H9 (cell line): ENCODE data around the gene FCHO1. TPM values are rescaled to one million over a fixed set of nuclear protein-coding genes. Genes with fewer than 3 reads are reported as not detected.

Experiments
- DNase-seq: peaks from one replicate; pipeline ENCODE4 v3.0.0-alpha.2; 2017
- H2AFZ ChIP-seq: one replicate; pipeline ENCODE4 v1.6.1; 2013; ENCODE audit warnings: mild to moderate bottlenecking, low read length, control low read depth, moderate library complexity
- H2AK5ac ChIP-seq: 2 replicates; pipeline ENCODE4 v1.6.1; 2013; ENCODE audit warnings: low read length, control low read depth, mixed read lengths; ENCODE audit not compliant: insufficient read length
- H2BK120ac ChIP-seq: one replicate; pipeline ENCODE4 v1.6.1; 2013; ENCODE audit warnings: low read depth, mild to moderate bottlenecking, low read length, control low read depth, inconsistent platforms; ENCODE audit not compliant: poor library complexity, severe bottlenecking
- H2BK12ac ChIP-seq: 2 replicates; pipeline ENCODE4 v1.6.1; 2013; ENCODE audit warnings: low read length, control low read depth, mixed read lengths, low read depth; ENCODE audit not compliant: insufficient read length
- H2BK15ac ChIP-seq: 2 replicates; pipeline ENCODE4 v1.6.1; 2013; ENCODE audit warnings: low read depth, low read length, control low read depth
- H2BK20ac ChIP-seq: one replicate; pipeline ENCODE4 v1.6.1; 2013; ENCODE audit warnings: low read depth, mild to moderate bottlenecking, low read length, control low read depth, inconsistent platforms; ENCODE audit not compliant: poor library complexity, severe bottlenecking
- H2BK5ac ChIP-seq: 2 replicates; pipeline ENCODE4 v1.6.1; 2013; ENCODE audit warnings: low read length, control low read depth, mixed read lengths; ENCODE audit not compliant: insufficient read length
- H3K14ac ChIP-seq: 2 replicates; pipeline ENCODE4 v1.6.1; 2013; ENCODE audit warnings: low read length, control low read depth; ENCODE audit not compliant: insufficient read depth
- H3K18ac ChIP-seq: 2 replicates; pipeline ENCODE4 v1.6.1; 2013; ENCODE audit warnings: low read depth, mild to moderate bottlenecking, mixed read lengths, low read length, control low read depth; ENCODE audit not compliant: insufficient read length
- H3K23ac ChIP-seq: 2 replicates; pipeline ENCODE4 v1.6.1; 2013; ENCODE audit warnings: low read length, control low read depth, mixed read lengths, low read depth; ENCODE audit not compliant: insufficient read length
- H3K23me2 ChIP-seq: 2 replicates; pipeline ENCODE4 v1.6.1; 2013; ENCODE audit warnings: low read depth, mild to moderate bottlenecking, mixed read lengths, low read length, control low read depth; ENCODE audit not compliant: insufficient read length, poor library complexity, severe bottlenecking
- H3K27ac ChIP-seq: 2 replicates; pipeline ENCODE4 v1.5.1; 2013; ENCODE audit warnings: low read length, control low read depth, mixed read lengths, low read depth; ENCODE audit not compliant: insufficient read length
- H3K27me3 ChIP-seq: 2 replicates; pipeline ENCODE4 v1.6.1; 2013; ENCODE audit warnings: low read length, control low read depth, inconsistent platforms; ENCODE audit not compliant: insufficient read depth
- H3K4ac ChIP-seq: 2 replicates; pipeline ENCODE4 v1.6.1; 2013; ENCODE audit warnings: low read depth, mild to moderate bottlenecking, control low read depth, inconsistent platforms, low read length, moderate library complexity
- H3K4me1 ChIP-seq: 2 replicates; pipeline ENCODE4 v1.6.1; 2013; ENCODE audit warnings: low read length, control low read depth, inconsistent platforms; ENCODE audit not compliant: insufficient read depth
- H3K4me2 ChIP-seq: 2 replicates; pipeline ENCODE4 v1.6.1; 2013; ENCODE audit warnings: low read length, control low read depth, mixed read lengths; ENCODE audit not compliant: insufficient read length, insufficient read depth
- H3K56ac ChIP-seq: 2 replicates; pipeline ENCODE4 v1.6.1; 2013; ENCODE audit warnings: low read depth, mild to moderate bottlenecking, mixed read lengths, low read length, control low read depth; ENCODE audit not compliant: insufficient read length
- H3K79me1 ChIP-seq: 2 replicates; pipeline ENCODE4 v1.6.1; 2013; ENCODE audit warnings: low read depth, mild to moderate bottlenecking, moderate library complexity, low read length, control low read depth, inconsistent platforms; ENCODE audit not compliant: insufficient read depth, poor library complexity, severe bottlenecking
- H3K79me2 ChIP-seq: 2 replicates; pipeline ENCODE4 v1.6.1; 2013; ENCODE audit warnings: low read length, control low read depth, inconsistent platforms; ENCODE audit not compliant: insufficient read depth
- H3K9ac ChIP-seq: 2 replicates; pipeline ENCODE4 v1.6.1; 2013; ENCODE audit warnings: low read length, control low read depth, mixed read lengths; ENCODE audit not compliant: insufficient read length; ENCODE audit errors: extremely low read depth
- H3K9me3 ChIP-seq: one replicate; pipeline ENCODE4 v1.6.1; 2013; ENCODE audit warnings: low read depth, low read length, inconsistent platforms; ENCODE audit not compliant: control insufficient read depth
- H3T11ph ChIP-seq: one replicate; pipeline ENCODE4 v1.6.1; 2013; ENCODE audit warnings: mild to moderate bottlenecking, low read length, control low read depth, inconsistent platforms
- H4K20me1 ChIP-seq: one replicate; pipeline ENCODE4 v1.6.1; 2013; ENCODE audit not compliant: control insufficient read depth, insufficient read length, insufficient read depth
- H4K5ac ChIP-seq: 2 replicates; pipeline ENCODE4 v1.6.1; 2013; ENCODE audit warnings: low read depth, mild to moderate bottlenecking, mixed read lengths, low read length, control low read depth; ENCODE audit not compliant: insufficient read length
- H4K8ac ChIP-seq: replicated peaks from 2 replicates; pipeline ENCODE4 v1.6.1; 2013; ENCODE audit warnings: low read length, control low read depth, mixed read lengths, low read depth; ENCODE audit not compliant: insufficient read length
- H4K91ac ChIP-seq: 2 replicates; pipeline ENCODE4 v1.6.1; 2013; ENCODE audit warnings: low read depth, mild to moderate bottlenecking, moderate library complexity, mixed read lengths, low read length, control low read depth; ENCODE audit not compliant: insufficient read length
- H3K27ac Mint-ChIP-seq, 3 experiments: 2 replicates in 2 of 3; 3 replicates in 1 of 3; pipeline ENCODE4 v1.8.0; 2020 to 2021; ENCODE audit warnings: mixed read lengths in 3 of 3, mild to moderate bottlenecking in 1 of 3, moderate library complexity in 1 of 3
- H3K27me3 Mint-ChIP-seq: 2 replicates; pipeline ENCODE4 v1.8.0; 2021; ENCODE audit warnings: low read depth, mild to moderate bottlenecking, moderate library complexity, mixed read lengths
- H3K36me3 Mint-ChIP-seq, 3 experiments: 2 replicates in 2 of 3; 3 replicates in 1 of 3; pipeline ENCODE4 v1.8.0; 2020 to 2021; ENCODE audit warnings: low read depth in 3 of 3, mixed read lengths in 3 of 3; ENCODE audit not compliant: insufficient read depth in 1 of 3
- H3K4me1 Mint-ChIP-seq, 2 experiments: 2 replicates each; pipeline ENCODE4 v1.8.0; 2020; ENCODE audit warnings: mixed read lengths in 2 of 2
- H3K4me3 Mint-ChIP-seq, 2 experiments: 2 replicates in 1 of 2; 3 replicates in 1 of 2; pipeline ENCODE4 v1.8.0; 2020 to 2021; ENCODE audit warnings: mild to moderate bottlenecking in 2 of 2, mixed read lengths in 2 of 2, moderate library complexity in 1 of 2
- H3K9me3 Mint-ChIP-seq, 2 experiments: 2 replicates in 1 of 2; 3 replicates in 1 of 2; pipeline ENCODE4 v1.8.0; 2020; ENCODE audit warnings: mild to moderate bottlenecking in 2 of 2, mixed read lengths in 2 of 2, moderate library complexity in 1 of 2
- CTCF ChIP-seq: fragments of 200-600 bp; sonication (generic); conservative IDR thresholded peaks from 3 replicates; pipeline ENCODE4 v1.8.0; 2021; ENCODE audit warnings: antibody characterized with exemption, mild to moderate bottlenecking
- WGBS: extraction: QIAGEN DNeasy Blood & Tissue Kit; methylation state at CpG from one replicate; pipeline ENCODE4 v1.1.7; 2013; ENCODE audit warnings: missing lambda C conversion rate, low lambda C conversion rate, mixed read lengths; ENCODE audit not compliant: insufficient read length; ENCODE audit errors: extremely low coverage; 5-methylcytosine and 5-hydroxymethylcytosine counted together
- total RNA-seq: library from RNA; stranded (reverse); gene quantifications from 2 replicates; pipeline ENCODE4 v1.2.1, GENCODE V29; 2021

Gene FCHO1
- total RNA-seq, 1 experiment from 2014 or later, result 13.1 TPM

- Histone ChIP-seq H3K79me2 (no peaks in the 10 kb centered on the region), H2BK15ac (no peak overlapping the region), H2BK20ac (no peak overlapping the region), H3K14ac (no peak overlapping the region), H3K27me3 (no peaks in the 10 kb centered on the region), H2AFZ (no peak overlapping the region), H2BK12ac (no peak overlapping the region), H4K20me1 (no peaks in the 10 kb centered on the region), H3K4me2 (no peak overlapping the region), H3K18ac (no peak overlapping the region), H3K9me3 (no peaks in the 10 kb centered on the region), H3K56ac (no peak overlapping the region), H3K4ac (no peak overlapping the region), H3T11ph (no peak overlapping the region), H3K4me1 (no peaks in the 10 kb centered on the region), H2AK5ac (no peak overlapping the region), H3K23ac (no peak overlapping the region), H4K5ac (no peak overlapping the region), H4K91ac (no peak overlapping the region), H3K27ac (no peak overlapping the region), H2BK5ac (no peak overlapping the region), H2BK120ac (no peak overlapping the region), H3K9ac (no peak overlapping the region), H3K23me2 (no peaks in the 10 kb centered on the region), H3K79me1 (no peaks in the 10 kb centered on the region), H4K8ac (no peak overlapping the region)
- peaks cover 7 to 20% (median 16%) of the 10 kb centered on the region in 3 experiments for H3K36me3 Mint-ChIP-seq
- no peak for DNase-seq
- peaks cover 7 to 9% of the 10 kb centered on the region in 2 experiments for H3K4me1 Mint-ChIP-seq
- H3K9me3 Mint-ChIP-seq, result peaks cover 11 to 16% of the 10 kb centered on the region in 2 experiments
- H3K4me3 Mint-ChIP-seq, result no peak overlapping the region
- peak overlapping the region in 1 of 3 experiments; percentile 36; a peak in 1 of 7 replicates for H3K27ac Mint-ChIP-seq
- WGBS, result no CpG with 5 or more reads among the region's 2 CpGs
- no peak for TF ChIP-seq CTCF
- H3K27me3 Mint-ChIP-seq, result peaks cover 3% of the 10 kb centered on the region
Measured at GRCh38 chr19:17741456-17741855, 9.8 kb upstream of the FCHO1 start.
